Adrenal gland (tissue), 12 donors: Measurements from ENCODE around the gene USP2. TPM values are rescaled to one million over a fixed set of nuclear protein-coding genes. Genes with fewer than 3 reads are reported as not detected.

ENCODE experiments used
- DNase-seq, 7 donors: peaks; one replicate each; pipeline ENCODE4 v3.0.0-alpha.2; 2019 to 2020
- H3K27ac ChIP-seq, 5 donors: fragments of 200-600 bp; sonication (generic) in 4 of 5; 1 replicate in 3 of 5; 2 replicates in 2 of 5; pipeline versions ENCODE4 v1.5.1 to v1.8.0; 2016 to 2020; ENCODE audit warnings: mild to moderate bottlenecking in 1 of 5
- H3K27me3 ChIP-seq: fragments of 200-600 bp; 2 replicates; pipeline ENCODE4 v1.8.0; 2021
- H3K36me3 ChIP-seq, 2 donors: fragments of 200-600 bp; replicated peaks in 1 of 2; 1 replicate in 1 of 2; 2 replicates in 1 of 2; pipeline versions ENCODE4 v1.5.1 to v1.8.0; 2018 to 2022
- H3K4me1 ChIP-seq, 2 donors: fragments of 200-600 bp; replicated peaks in 1 of 2; 1 replicate in 1 of 2; 2 replicates in 1 of 2; pipeline versions ENCODE4 v1.5.1 to v1.8.0; 2018 to 2021
- H3K4me3 ChIP-seq, 4 donors: fragments of 200-600 bp; sonication (generic) in 3 of 4; one replicate each; pipeline ENCODE4 v1.5.1; 2016 to 2018
- H3K9me3 ChIP-seq, 3 donors: fragments of 200-600 bp; sonication (generic) in 1 of 3; replicated peaks in 1 of 3; 1 replicate in 2 of 3; 2 replicates in 1 of 3; pipeline versions ENCODE4 v1.5.1 to v1.8.0; 2016 to 2021
- CTCF ChIP-seq, 6 experiments: fragments of 450-650 bp in 4 of 6; fragments of 200-600 bp in 2 of 6; sonication (generic) in 1 of 6; IDR thresholded peaks; 1 replicate in 5 of 6; 2 replicates in 1 of 6; pipeline versions ENCODE4 v1.5.1 to v1.8.0; 2016 to 2021; ENCODE audit warnings: antibody characterized with exemption in 6 of 6, mild to moderate bottlenecking in 2 of 6, moderate library complexity in 1 of 6
- POLR2A ChIP-seq, 2 donors: fragments of 450-650 bp; IDR thresholded peaks; one replicate each; pipeline ENCODE4 v1.6.1; 2017; ENCODE audit warnings: antibody characterized with exemption in 2 of 2, mild to moderate bottlenecking in 2 of 2, moderate library complexity in 1 of 2
- WGBS, 4 donors: extraction: QIAGEN DNeasy Blood & Tissue Kit in 2 of 4; methylation state at CpG; one replicate each; pipeline versions ENCODE4 v1.1.5 to v1.1.7; 2013 to 2017; 5-methylcytosine and 5-hydroxymethylcytosine counted together
- intact Hi-C, 2 donors: fragments of 100-400 bp; cut with DNase I; formaldehyde crosslinking; loops; one replicate each; pipeline versions ENCODE4 v1.14.1 to v1.15.0; 2022 to 2023
- polyA plus RNA-seq, 3 donors: library from polyadenylated mRNA; stranded (reverse); fragments of 200-250 nt in 2 of 3; fragments of 350-450 nt in 1 of 3; fragmentation: Illumina TruSeq in 1 of 3; extraction: RNeasy Lipid Tissue Mini Kit (QIAGEN cat#74804) in 1 of 3; gene quantifications; one replicate each; pipeline ENCODE4 v1.2.3, GENCODE V29; 2013 to 2014
- total RNA-seq, 9 donors: library from RNA; depleted of rRNA in 4 of 9; stranded (reverse); fragments of >200 nt in 4 of 9; fragments of 120-200 nt in 1 of 9; fragmentation: NEBNext Ultra II Directional in 1 of 9; extraction: Animal tissue kit (Norgen Biotek cat#: 25700) in 1 of 9; gene quantifications; one replicate each; pipeline versions ENCODE4 v1.1.0 to v1.2.4, GENCODE V29; 2013 to 2023
- donor health status: healthy with polysubstance abuse.
- donor health status: Bipolar disorder and iron deficiency.
- donor health status: DM: yes; HTN: yes; CAD: no.
- donor health status: DM: no; HTN: no; CAD: no.
- donor health status: DM: no; HTN: no; CAD: no.
- donor health status: DM: yes; HTN: yes; CAD: no.

Gene USP2
- total and polyA plus RNA-seq, 12 donors, result 1.8 to 28.7 (median 9.3) TPM

DNA sequence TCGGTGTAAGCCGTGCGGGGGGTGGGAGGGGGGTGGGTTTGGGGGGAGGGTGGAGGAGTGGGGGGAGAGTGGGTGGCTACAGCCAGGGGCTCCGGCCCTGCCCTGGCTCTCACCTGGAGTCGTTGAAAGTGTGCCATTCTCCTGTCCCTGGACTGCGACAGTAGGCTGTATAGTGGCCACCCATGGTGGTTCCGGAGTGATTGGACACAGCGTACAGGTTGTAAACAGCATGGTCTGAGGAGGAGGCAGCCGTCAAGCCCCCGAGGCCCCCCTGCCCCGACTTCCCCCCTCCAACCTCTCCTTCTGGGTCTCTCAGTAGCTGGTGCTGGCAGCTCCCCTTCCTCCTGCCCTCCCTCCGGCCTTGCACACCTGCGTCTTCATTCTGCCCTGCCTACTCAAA lies 24.4 kb downstream of the USP2 start:
- DNase-seq, result no peak
- peaks cover 13 to 14% of the 10 kb centered on the region in 2 donors for H3K4me1 ChIP-seq
- H3K4me3 ChIP-seq, result peak overlapping the region in 2 of 4 donors; percentile 44 to 56
- H3K27ac ChIP-seq, result peak overlapping the region in 3 of 5 donors; percentile 46 to 72 (median 59)
- no peak for TF ChIP-seq CTCF (IDR thresholded peaks at IDR 0.05)
- H3K36me3 ChIP-seq, result peaks cover 0 to 17% of the 10 kb centered on the region in 2 donors
- intact Hi-C loops, result loop anchor here (2.0 to 10.0 kb wide), 3 partner anchors 16 to 120 kb away; no protein-coding TSS in a partner anchor
- WGBS, 4 donors, result 38 to 100% (median 52%) methylated on average over 2 to 13 of the region's 13 CpGs
- no peaks in the 10 kb centered on the region for H3K27me3 ChIP-seq
- H3K9me3 ChIP-seq, result no peaks in the 10 kb centered on the region

DNA sequence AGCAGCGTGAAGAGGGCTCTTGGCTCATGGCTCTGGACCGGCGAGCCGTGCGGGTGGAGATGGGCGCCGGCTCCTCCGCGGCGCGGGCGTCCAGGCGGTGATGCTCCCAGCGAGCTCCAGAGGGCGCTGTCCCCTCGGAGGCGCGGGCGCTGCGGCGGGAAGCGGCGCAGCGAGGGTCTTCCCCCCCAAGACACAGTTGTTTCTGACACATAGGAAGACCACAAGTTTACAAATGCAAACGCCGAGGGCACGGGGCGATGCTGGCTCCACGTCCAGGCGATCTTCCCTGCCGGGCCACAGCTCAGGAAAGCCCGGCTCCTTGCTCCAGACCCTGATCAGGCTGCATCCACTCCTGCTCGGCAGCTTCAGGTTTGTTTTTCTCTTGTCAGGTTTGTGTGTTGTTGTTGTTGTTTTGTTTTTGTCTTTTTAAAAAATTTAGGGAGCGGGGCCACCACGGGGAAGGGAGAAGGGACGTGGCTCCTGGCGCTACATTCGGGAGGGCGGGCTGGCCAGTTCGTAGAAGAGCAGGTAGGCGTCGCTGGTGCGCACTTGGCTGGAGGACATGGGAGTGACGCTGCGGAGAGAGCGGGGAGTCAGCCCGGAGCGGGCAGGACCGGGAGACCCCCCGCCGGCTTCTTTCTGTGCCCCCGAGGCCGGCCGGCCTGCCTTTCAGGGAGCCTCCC lies 25.0 kb downstream of the USP2 start:
- Histone ChIP-seq H3K27me3 (no peaks in the 10 kb centered on the region), H3K4me3 (peak overlapping the region in 2 of 4 donors; percentile 44 to 56), H3K36me3 (peaks cover 0 to 17% of the 10 kb centered on the region in 2 donors), H3K27ac (peak overlapping the region in 3 of 5 donors; percentile 59 to 72 (median 70)), H3K4me1 (peaks cover 8 to 9% of the 10 kb centered on the region in 2 donors), H3K9me3 (no peaks in the 10 kb centered on the region)
- DNase-seq, result peak; percentile 77 to 91 (median 88)
- TF ChIP-seq POLR2A (IDR thresholded peaks at IDR 0.05) (no peak), CTCF (IDR thresholded peaks at IDR 0.05) (peak; percentile 80 to 97 (median 95))
- intact Hi-C loops, result loop anchor here (2.0 to 10.0 kb wide), 3 partner anchors 16 to 121 kb away; no protein-coding TSS in a partner anchor
- 1 to 4% (median 2%) methylated on average over 40 to 54 of the region's 54 CpGs for WGBS, 4 donors

DNA sequence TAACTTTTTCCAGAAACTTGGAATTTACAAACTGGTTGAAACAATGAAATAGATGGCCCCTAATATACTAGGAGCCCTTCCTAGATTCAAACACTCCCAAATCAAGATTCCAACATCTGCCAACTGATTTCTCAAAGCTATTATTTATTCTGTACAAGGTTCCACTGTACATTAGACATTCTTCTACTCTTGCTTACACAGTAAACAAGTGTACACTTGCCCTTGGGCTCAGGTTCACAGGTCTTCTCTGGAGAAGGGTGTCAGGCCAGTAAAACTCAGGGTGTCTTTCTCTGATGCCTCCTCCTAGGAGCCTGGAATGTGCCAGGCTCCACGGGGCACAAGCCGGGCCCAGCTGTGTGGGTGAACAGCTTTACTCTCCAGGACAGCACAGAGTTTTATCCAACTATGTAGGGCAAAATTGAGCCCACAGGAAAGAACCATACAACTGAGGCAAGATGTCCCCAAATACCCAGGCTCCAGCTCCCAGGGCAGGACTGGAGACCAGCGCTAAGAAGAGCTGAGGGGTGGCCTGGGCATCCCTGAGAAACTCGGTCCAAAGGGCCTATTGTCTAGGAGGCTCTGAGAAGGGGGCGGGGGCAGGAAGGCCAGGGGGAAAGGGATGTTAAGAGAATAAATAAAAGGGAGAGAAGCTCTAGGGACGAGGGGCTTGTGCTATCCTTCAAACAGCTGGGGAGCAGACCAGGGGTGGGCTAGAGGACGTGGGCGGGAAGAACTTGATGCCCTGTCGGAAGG lies 26.2 kb downstream of the USP2 start:
- TF ChIP-seq CTCF (IDR thresholded peaks at IDR 0.05) (no peak), POLR2A (IDR thresholded peaks at IDR 0.05) (no peak)
- Histone ChIP-seq H3K36me3 (peaks cover 0 to 17% of the 10 kb centered on the region in 2 donors), H3K9me3 (no peaks in the 10 kb centered on the region), H3K4me1 (no peaks in the 10 kb centered on the region), H3K27me3 (no peaks in the 10 kb centered on the region), H3K27ac (no peak overlapping the region), H3K4me3 (no peak overlapping the region)
- intact Hi-C loops, result loop anchor here (5.0 to 10.0 kb wide), 2 partner anchors 120 to 122 kb away; no protein-coding TSS in a partner anchor
- peak in 1 of 7 donors; percentile 12 for DNase-seq
- WGBS, 4 donors, result 71 to 79% (median 74%) methylated on average over 9 of the region's 9 CpGs

DNA sequence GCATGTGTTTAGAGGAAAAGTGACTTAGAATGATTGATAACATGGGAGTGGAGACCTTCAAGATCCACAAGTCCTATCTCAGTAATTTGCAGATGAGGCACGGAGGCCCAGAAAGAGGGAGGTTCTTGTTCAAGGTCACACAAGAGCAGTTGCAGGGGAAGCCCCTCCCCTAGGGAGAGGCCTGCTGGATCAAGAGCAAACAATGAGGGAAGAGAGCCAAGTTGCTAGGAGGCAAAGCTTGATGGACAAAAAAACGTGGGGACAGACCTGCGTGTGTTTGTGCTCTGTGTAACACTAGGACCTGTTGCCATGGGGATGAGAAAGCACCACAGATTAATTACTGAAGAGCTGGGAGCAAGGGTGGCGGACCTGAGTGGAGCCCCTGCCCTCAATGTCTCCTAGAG lies 28.6 kb downstream of the USP2 start:
- no peaks in the 10 kb centered on the region for H3K27me3 ChIP-seq
- peak in 6 of 7 donors; percentile 71 to 86 (median 77) for DNase-seq
- H3K36me3 ChIP-seq, result peaks cover 0 to 2% of the 10 kb centered on the region in 2 donors
- intact Hi-C loops, result loop anchor here in 1 of 2 donors (10.0 kb wide), 1 partner anchor 122 kb away; no protein-coding TSS in a partner anchor
- H3K9me3 ChIP-seq, result no peaks in the 10 kb centered on the region
- TF ChIP-seq POLR2A (IDR thresholded peaks at IDR 0.05) (no peak), CTCF (IDR thresholded peaks at IDR 0.05) (no peak)
- WGBS, 4 donors, result 25 to 42% (median 31%) methylated on average over 4 of the region's 4 CpGs
- H3K27ac ChIP-seq, result no peak overlapping the region
- no peak overlapping the region for H3K4me3 ChIP-seq
- H3K4me1 ChIP-seq, result no peaks in the 10 kb centered on the region
